Measurements from ENCODE around the gene PRELID3B. TPM values are rescaled to one million over a fixed set of nuclear protein-coding genes. Genes with fewer than 3 reads are reported as not detected.

The PRELID3B gene
- total and polyA plus RNA-seq, 5 experiments from 2014 or later: 26.8 to 45.4 (median 27.9) TPM

DNA sequence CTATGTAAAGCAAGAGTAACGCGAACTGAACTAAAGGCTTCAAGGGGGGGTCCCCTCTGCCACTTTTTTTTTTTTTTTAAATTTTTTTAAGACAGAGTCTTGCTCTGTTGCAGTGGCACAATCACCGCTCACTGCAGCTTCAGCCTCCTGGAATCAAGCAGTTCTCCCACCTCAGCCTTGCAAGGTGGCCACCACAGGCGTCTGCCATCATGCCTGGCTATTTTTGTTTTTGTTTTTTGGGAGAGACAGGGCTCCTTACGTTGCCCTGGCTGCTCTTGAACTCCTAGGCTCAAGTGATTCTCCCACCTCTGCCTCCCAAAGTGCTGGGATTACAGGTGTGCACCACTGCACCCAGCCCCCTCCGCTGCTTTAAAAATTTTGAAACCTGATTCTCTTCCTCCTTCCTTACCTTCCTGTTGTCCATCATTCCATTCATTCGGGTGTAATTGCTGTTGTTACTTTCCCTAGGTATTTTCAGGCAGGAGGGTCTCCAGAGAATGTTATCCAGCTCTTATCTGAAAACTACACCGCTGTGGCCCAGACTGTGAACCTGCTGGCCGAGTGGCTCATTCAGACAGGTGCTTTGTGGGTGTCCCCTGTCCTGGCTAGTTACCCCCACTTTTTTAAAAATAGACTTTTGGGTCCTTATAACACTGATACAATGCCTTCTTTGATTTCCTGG lies 56.2 kb downstream of the PRELID3B start:
- H3K27ac Mint-ChIP-seq: peak overlapping the region in 6 of 10 donors; percentile 8 to 72 (median 32)
- H3K4me3 Mint-ChIP-seq: no peak overlapping the region
- ATAC-seq (no peak), DNase-seq (no peak)
- no peaks in the 10 kb centered on the region for H3K9me3 Mint-ChIP-seq
- peaks cover 0 to 1% (median 0%) of the 10 kb centered on the region in 5 donors for H3K27me3 Mint-ChIP-seq
- H3K4me1 Mint-ChIP-seq: peaks cover 25 to 42% (median 32%) of the 10 kb centered on the region in 4 donors
- peaks cover 0 to 57% (median 13%) of the 10 kb centered on the region in 3 donors for H3K36me3 Mint-ChIP-seq
- POLR2A ChIA-PET: no interaction called here

DNA sequence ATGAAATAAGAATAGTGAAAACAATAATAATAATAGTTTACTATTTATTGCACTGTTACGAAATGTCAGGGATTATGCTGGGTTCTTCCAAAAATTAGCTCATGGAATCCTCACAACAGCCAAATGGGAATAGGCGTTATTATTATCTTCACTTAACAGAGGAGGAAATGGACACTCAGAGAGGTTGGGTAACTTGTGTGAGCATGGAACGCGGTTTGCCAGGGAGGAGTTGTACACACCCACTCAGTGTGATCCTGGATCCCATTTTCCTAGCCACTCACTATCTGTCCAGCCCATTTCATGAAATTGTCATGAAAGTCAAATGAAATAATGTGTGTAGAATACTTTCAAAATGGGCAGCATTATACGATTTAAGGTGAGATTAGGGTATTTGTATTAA lies 56.9 kb downstream of the PRELID3B start:
- no peak overlapping the region for H3K4me3 Mint-ChIP-seq
- peaks cover 25 to 42% (median 32%) of the 10 kb centered on the region in 4 donors for H3K4me1 Mint-ChIP-seq
- ATAC-seq (no peak), DNase-seq (no peak)
- POLR2A ChIA-PET: no interaction called here
- peaks cover 0 to 49% (median 13%) of the 10 kb centered on the region in 3 donors for H3K36me3 Mint-ChIP-seq
- peak overlapping the region in 5 of 10 donors; percentile 3 to 56 (median 31) for H3K27ac Mint-ChIP-seq
- H3K9me3 Mint-ChIP-seq: no peaks in the 10 kb centered on the region
- H3K27me3 Mint-ChIP-seq: peaks cover 0 to 1% (median 0%) of the 10 kb centered on the region in 5 donors

DNA sequence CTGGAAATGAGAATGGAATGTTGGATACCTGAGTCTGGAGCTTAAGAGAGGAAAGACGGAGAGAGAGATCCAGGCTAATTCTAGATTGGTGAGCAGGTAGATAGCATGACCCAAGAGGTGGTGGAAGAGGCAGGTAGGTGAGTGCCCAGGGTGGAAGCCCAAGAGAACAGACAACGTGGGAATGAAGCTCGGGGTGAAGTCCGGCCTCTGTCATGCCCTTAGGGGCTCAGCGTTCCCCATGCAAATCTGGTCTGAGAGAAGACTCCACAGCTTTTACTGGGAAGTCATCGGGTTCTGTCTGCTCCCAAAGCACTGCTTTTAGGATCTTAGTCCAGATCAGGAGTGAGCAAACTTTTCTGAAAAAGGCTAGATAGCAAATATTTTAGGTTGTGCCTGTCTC lies 57.9 kb downstream of the PRELID3B start:
- no peak for DNase-seq
- Mint-ChIP-seq H3K4me3 (peak overlapping the region in 5 of 10 donors; percentile 2 to 22 (median 11)), H3K27ac (peak overlapping the region in 8 of 10 donors; percentile 4 to 79 (median 41)), H3K36me3 (peaks cover 0 to 41% (median 10%) of the 10 kb centered on the region in 3 donors), H3K27me3 (peaks cover 0 to 1% (median 0%) of the 10 kb centered on the region in 5 donors), H3K4me1 (peaks cover 25 to 44% (median 33%) of the 10 kb centered on the region in 4 donors), H3K9me3 (no peaks in the 10 kb centered on the region)
- no peak for ATAC-seq
- POLR2A ChIA-PET: interaction anchor here (1.3 to 2.8 kb wide), 2 partner anchors 47 to 95 kb away, joined by 4 to 12 read pairs; partner anchors contain the start of gene ATP5F1E

Other genes starting within 250 kb of the PRELID3B start
- gene GNAS-AS1, start 191.9 kb downstream of the PRELID3B start, total RNA-seq: 1 to 10 TPM; 1.3 TPM
- under 1 TPM in 1 of 3 donors, not detected in 2; 0.14 TPM for gene GNAS-AS1, start 191.9 kb downstream of the PRELID3B start, polyA plus RNA-seq
- 100 to 1,000 TPM; 695 to 756 TPM for gene GNAS, start 190.1 kb downstream of the PRELID3B start, total RNA-seq
- gene GNAS, start 190.1 kb downstream of the PRELID3B start, polyA plus RNA-seq: 100 to 1,000 TPM; 155 to 247 (median 169) TPM
- gene NELFCD, start 61.5 kb downstream of the PRELID3B start, total RNA-seq: 100 to 1,000 TPM in 1 of 2 experiments, 10 to 100 TPM in 1; 92.4 to 101 TPM
- gene NELFCD, start 61.5 kb downstream of the PRELID3B start, polyA plus RNA-seq: 10 to 100 TPM; 63.6 to 76.5 (median 74.0) TPM
- gene CTSZ, start 35.5 kb downstream of the PRELID3B start, total RNA-seq: 10 to 100 TPM; 15.8 to 19.1 TPM
- 1 to 10 TPM in 2 of 3 donors, under 1 TPM in 1; 0.60 to 2.9 (median 1.0) TPM for gene CTSZ, start 35.5 kb downstream of the PRELID3B start, polyA plus RNA-seq
- not detected for gene TUBB1, start 23.4 kb downstream of the PRELID3B start, total RNA-seq
- under 1 TPM in 1 of 3 donors, not detected in 2; 0.05 TPM for gene TUBB1, start 23.4 kb downstream of the PRELID3B start, polyA plus RNA-seq
- gene ATP5F1E, start 10.5 kb downstream of the PRELID3B start, total RNA-seq: 10 to 100 TPM; 78.2 to 80.3 TPM
- gene ATP5F1E, start 10.5 kb downstream of the PRELID3B start, polyA plus RNA-seq: 100 to 1,000 TPM in 1 of 3 donors, 10 to 100 TPM in 2; 66.9 to 118 (median 91.4) TPM
- 10 to 100 TPM; 28.0 to 29.9 TPM for gene ZNF831, start 121.0 kb upstream of the PRELID3B start, total RNA-seq
- 1 to 10 TPM; 5.5 to 6.2 (median 5.9) TPM for gene ZNF831, start 121.0 kb upstream of the PRELID3B start, polyA plus RNA-seq